Keratinocyte (primary cell): ENCODE measurements around the gene C1S. TPM values are rescaled to one million over a fixed set of nuclear protein-coding genes. Genes with fewer than 3 reads are reported as not detected.

Experiments
- DNase-seq: peaks from one replicate; pipeline ENCODE4 v3.0.0-alpha.2; 2011; ENCODE audit warnings: low read depth, missing footprints, low spot score
- FAIRE-seq: peaks from 2 replicates; lab custom pipeline; 2011; peaks lifted over from hg19 to GRCh38; lab: Jason Lieb, UNC
- H2AFZ ChIP-seq: 2 replicates; pipeline ENCODE4 v1.6.0; 2012; ENCODE audit warnings: low read length, control low read depth, inconsistent platforms; ENCODE audit not compliant: control insufficient read depth
- H3K27ac ChIP-seq: 2 replicates; pipeline ENCODE4 v1.5.1; 2011; ENCODE audit warnings: low read length; ENCODE audit not compliant: control insufficient read depth, insufficient read depth
- H3K27me3 ChIP-seq: 3 replicates; pipeline ENCODE4 v1.6.0; 2011; ENCODE audit warnings: low read length; ENCODE audit not compliant: control insufficient read depth, insufficient read depth; ENCODE audit errors: extremely low read depth
- H3K36me3 ChIP-seq, 2 experiments: 2 replicates in 1 of 2; 3 replicates in 1 of 2; pipeline ENCODE4 v1.5.1; 2011; ENCODE audit warnings: low read length in 2 of 2, mild to moderate bottlenecking in 1 of 2; ENCODE audit not compliant: control insufficient read depth in 2 of 2, insufficient read depth in 2 of 2; ENCODE audit errors: extremely low read depth in 1 of 2
- H3K4me1 ChIP-seq: 3 replicates; pipeline ENCODE4 v1.5.1; 2011; ENCODE audit warnings: low read length; ENCODE audit not compliant: control insufficient read depth, insufficient read depth; ENCODE audit errors: extremely low read depth
- H3K4me2 ChIP-seq: 3 replicates; pipeline ENCODE4 v1.6.0; 2011; ENCODE audit warnings: low read depth, low read length; ENCODE audit not compliant: control insufficient read depth, insufficient read depth; ENCODE audit errors: extremely low read depth
- H3K4me3 ChIP-seq, 3 experiments: fragments of 200-600 bp in 1 of 3; sonication (generic) in 1 of 3; 2 replicates in 2 of 3; 3 replicates in 1 of 3; pipeline ENCODE4 v1.5.1; 2011 to 2016; ENCODE audit warnings: low read length in 3 of 3, mild to moderate bottlenecking in 3 of 3, control low read depth in 2 of 3, inconsistent platforms in 1 of 3, low read depth in 1 of 3, mixed read lengths in 1 of 3, mixed run types in 1 of 3, moderate library complexity in 1 of 3; ENCODE audit not compliant: control insufficient read depth in 2 of 3, insufficient read depth in 2 of 3; ENCODE audit errors: extremely low read depth in 1 of 3
- H3K79me2 ChIP-seq: 2 replicates; pipeline ENCODE4 v1.6.0; 2012; ENCODE audit warnings: low read length; ENCODE audit not compliant: control insufficient read depth, insufficient read depth
- H3K9ac ChIP-seq: 3 replicates; pipeline ENCODE4 v1.6.0; 2011; ENCODE audit warnings: low read length; ENCODE audit not compliant: control insufficient read depth, insufficient read depth; ENCODE audit errors: extremely low read depth
- H3K9me1 ChIP-seq: 3 replicates; pipeline ENCODE4 v1.6.0; 2011; ENCODE audit warnings: low read length; ENCODE audit not compliant: control insufficient read depth, insufficient read depth; ENCODE audit errors: extremely low read depth
- H3K9me3 ChIP-seq: 2 replicates; pipeline ENCODE4 v1.5.1; 2012; ENCODE audit warnings: low read depth, low read length; ENCODE audit not compliant: control insufficient read depth
- H4K20me1 ChIP-seq: 3 replicates; pipeline ENCODE4 v1.6.0; 2011; ENCODE audit warnings: low read length; ENCODE audit not compliant: control insufficient read depth, insufficient read depth; ENCODE audit errors: extremely low read depth
- EZH2 ChIP-seq: IDR thresholded peaks from one replicate; pipeline ENCODE4 v1.6.1; 2012; ENCODE audit warnings: inconsistent platforms, mild to moderate bottlenecking, low read length, moderate library complexity
- dilution Hi-C: fragments of 300-500 bp; cut with MboI; formaldehyde crosslinking; loops from one replicate; pipeline ENCODE4 v1.7.0; 2020; ENCODE audit warnings: low sequenced_read_pairs; ENCODE audit not compliant: extremely low pct_ligation_motif_present
- polyA plus RNA-seq, 5 experiments: library from polyadenylated mRNA; depleted of rRNA in 3 of 5; stranded (reverse) in 3 of 5; stranded (forward) in 1 of 5; unstranded in 1 of 5; fragments of >200 nt; gene quantifications; 1 replicate in 1 of 5; 2 replicates in 3 of 5; 3 replicates in 1 of 5; pipeline versions ENCODE4 v1.2.1 to v1.2.3, GENCODE V29; 2011 to 2012; ENCODE audit warnings: missing spikeins in 2 of 5, low read depth in 1 of 5, low replicate concordance in 1 of 5
- TF ChIP-seq, protein P1 (sequence below), 3 experiments: IDR thresholded peaks in 1 of 3; conservative IDR thresholded peaks in 1 of 3; optimal IDR thresholded peaks in 1 of 3; 2 replicates in 2 of 3; 3 replicates in 1 of 3; pipeline versions ENCODE3 to v1.5.1; 2011; ENCODE audit warnings: low read length in 3 of 3, mild to moderate bottlenecking in 3 of 3, moderate library complexity in 2 of 3, control low read depth in 1 of 3, inconsistent platforms in 1 of 3; ENCODE audit not compliant: insufficient read depth in 2 of 3; ENCODE audit errors: extremely low read depth in 1 of 3

The C1S gene
- polyA plus RNA-seq, 1 donor (not counting 4 experiments of a cell fraction or from before 2014, with no cell fraction given), result 2.6 TPM

GRCh38 chr12:7064516-7064915 lies 4.0 kb downstream of the C1S start:
- Histone ChIP-seq H2AFZ (no peak overlapping the region), H3K9ac (no peak overlapping the region), H3K4me3 (no peak overlapping the region), H3K9me3 (no peaks in the 10 kb centered on the region), H3K27ac (no peak overlapping the region), H3K9me1 (peaks cover 2% of the 10 kb centered on the region), H3K27me3 (no peaks in the 10 kb centered on the region), H3K79me2 (no peaks in the 10 kb centered on the region), H4K20me1 (no peaks in the 10 kb centered on the region), H3K36me3 (no peaks in the 10 kb centered on the region), H3K4me2 (no peak overlapping the region), H3K4me1 (peaks cover 29% of the 10 kb centered on the region)
- dilution Hi-C loops, result no loop called here
- no peak for TF ChIP-seq EZH2
- TF ChIP-seq, protein P1, sequence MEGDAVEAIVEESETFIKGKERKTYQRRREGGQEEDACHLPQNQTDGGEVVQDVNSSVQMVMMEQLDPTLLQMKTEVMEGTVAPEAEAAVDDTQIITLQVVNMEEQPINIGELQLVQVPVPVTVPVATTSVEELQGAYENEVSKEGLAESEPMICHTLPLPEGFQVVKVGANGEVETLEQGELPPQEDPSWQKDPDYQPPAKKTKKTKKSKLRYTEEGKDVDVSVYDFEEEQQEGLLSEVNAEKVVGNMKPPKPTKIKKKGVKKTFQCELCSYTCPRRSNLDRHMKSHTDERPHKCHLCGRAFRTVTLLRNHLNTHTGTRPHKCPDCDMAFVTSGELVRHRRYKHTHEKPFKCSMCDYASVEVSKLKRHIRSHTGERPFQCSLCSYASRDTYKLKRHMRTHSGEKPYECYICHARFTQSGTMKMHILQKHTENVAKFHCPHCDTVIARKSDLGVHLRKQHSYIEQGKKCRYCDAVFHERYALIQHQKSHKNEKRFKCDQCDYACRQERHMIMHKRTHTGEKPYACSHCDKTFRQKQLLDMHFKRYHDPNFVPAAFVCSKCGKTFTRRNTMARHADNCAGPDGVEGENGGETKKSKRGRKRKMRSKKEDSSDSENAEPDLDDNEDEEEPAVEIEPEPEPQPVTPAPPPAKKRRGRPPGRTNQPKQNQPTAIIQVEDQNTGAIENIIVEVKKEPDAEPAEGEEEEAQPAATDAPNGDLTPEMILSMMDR (optimal IDR thresholded peaks at IDR 0.05 in 1 of 3, IDR thresholded peaks at IDR 0.05 in 1 of 3, conservative IDR thresholded peaks at IDR 0.05 in 1 of 3; ENCODE audit: extremely low read depth in 1 of 3, insufficient read depth in 2 of 3, low read length in 3 of 3), result no peak
- no peak for FAIRE-seq
- no peak for DNase-seq

- Histone ChIP-seq H3K4me2 (no peak overlapping the region), H3K9me1 (peaks cover 2% of the 10 kb centered on the region), H3K36me3 (no peaks in the 10 kb centered on the region), H3K4me3 (no peak overlapping the region), H4K20me1 (no peaks in the 10 kb centered on the region), H3K4me1 (peaks cover 26% of the 10 kb centered on the region), H3K27me3 (no peaks in the 10 kb centered on the region), H3K9ac (no peak overlapping the region), H3K9me3 (no peaks in the 10 kb centered on the region), H3K27ac (no peak overlapping the region), H3K79me2 (no peaks in the 10 kb centered on the region), H2AFZ (no peak overlapping the region)
- DNase-seq (no peak), FAIRE-seq (no peak)
- TF ChIP-seq, protein P1 (optimal IDR thresholded peaks at IDR 0.05 in 1 of 3, IDR thresholded peaks at IDR 0.05 in 1 of 3, conservative IDR thresholded peaks at IDR 0.05 in 1 of 3; ENCODE audit: extremely low read depth in 1 of 3, insufficient read depth in 2 of 3, low read length in 3 of 3), result no peak
- no peak for TF ChIP-seq EZH2
- dilution Hi-C loops, result no loop called here
Observed at GRCh38 chr12:7065073-7065623, 4.6 kb downstream of the C1S start.
